ENCODE results near the gene PRKX. TPM values are rescaled to one million over a fixed set of nuclear protein-coding genes. Genes with fewer than 3 reads are reported as not detected.

The PRKX gene
- total and polyA plus RNA-seq, 2 of the 4 experiments (the other 2 are of a cell fraction): 7.2 to 14.9 TPM

DNA sequence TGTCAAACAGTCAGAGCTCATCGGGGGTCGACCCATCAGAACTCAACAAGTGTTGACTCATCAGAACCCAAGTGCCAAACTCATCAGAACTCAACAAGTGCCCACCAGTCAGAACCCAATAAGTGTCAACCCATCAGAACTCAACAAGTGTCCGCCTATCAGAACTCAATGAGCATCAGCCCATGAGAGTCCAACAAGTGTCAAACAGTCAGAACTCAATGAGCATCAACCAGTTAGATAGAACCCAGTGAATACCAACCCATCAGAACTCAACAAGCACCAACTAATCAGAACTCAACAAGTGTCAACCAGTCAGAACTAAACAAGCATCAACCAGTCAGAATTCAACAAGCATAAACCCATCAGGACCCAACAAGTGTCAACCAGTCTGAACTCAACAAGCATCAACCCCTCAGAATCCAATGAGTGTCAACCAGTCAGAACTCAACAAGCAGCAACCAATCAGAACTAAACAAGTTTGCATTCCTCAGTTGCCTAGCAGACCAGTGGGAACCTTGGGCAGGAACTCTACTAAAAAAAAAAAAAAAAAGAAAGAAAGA is 115.3 kb downstream of the PRKX start:
- H3K4me3 ChIP-seq (ENCODE audit: insufficient read depth, low read depth, low read length): no peak overlapping the region
- dilution Hi-C loops (cut with HindIII; ENCODE audit: low sequenced_read_pairs, unreplicated experiment) (no loop called here), intact Hi-C loops (cut with micrococcal nuclease) (no loop called here), in situ Hi-C loops (cut with MboI; ENCODE audit: low sequenced_read_pairs) (no loop called here)
- POLR2A ChIA-PET (ENCODE audit: unreplicated experiment): no interaction called here
- H3K4me2 ChIP-seq (ENCODE audit: low read depth, low read length): no peak overlapping the region
- no peak overlapping the region for H4K91ac ChIP-seq (ENCODE audit: insufficient read depth, low read depth, low read length)
- no peak overlapping the region for H2BK15ac ChIP-seq (ENCODE audit: low read depth, low read length)
- no TSS peak for BruUV-seq (replicated peaks)
- H4K20me1 ChIP-seq (ENCODE audit: insufficient read depth, low read length): no peaks in the 10 kb centered on the region
- peaks cover 2% of the 10 kb centered on the region; the same call in 1 of the 2 replicates for H3K9me3 ChIP-seq (ENCODE audit: control insufficient read depth, insufficient read depth, low read length)
- no peak overlapping the region for H3K14ac ChIP-seq (replicated peaks; ENCODE audit: low read depth, low read length)
- TF ChIP-seq FOS (IDR thresholded peaks at IDR 0.05; ENCODE audit: low read depth, low read length): no peak
- TF ChIP-seq RFX5 (IDR thresholded peaks at IDR 0.05; ENCODE audit: low read depth, low read length): no peak
- no peak for TF ChIP-seq CHD1 (IDR thresholded peaks at IDR 0.05; ENCODE audit: low read depth, low read length)
- no peak for TF ChIP-seq CEBPB (IDR thresholded peaks at IDR 0.05; ENCODE audit: low read depth, low read length)
- no peak for TF ChIP-seq SMC3 (IDR thresholded peaks at IDR 0.05; ENCODE audit: low read depth, low read length)
- TF ChIP-seq RAD21 (IDR thresholded peaks at IDR 0.05; ENCODE audit: low read length): no peak
- TF ChIP-seq, protein P1, sequence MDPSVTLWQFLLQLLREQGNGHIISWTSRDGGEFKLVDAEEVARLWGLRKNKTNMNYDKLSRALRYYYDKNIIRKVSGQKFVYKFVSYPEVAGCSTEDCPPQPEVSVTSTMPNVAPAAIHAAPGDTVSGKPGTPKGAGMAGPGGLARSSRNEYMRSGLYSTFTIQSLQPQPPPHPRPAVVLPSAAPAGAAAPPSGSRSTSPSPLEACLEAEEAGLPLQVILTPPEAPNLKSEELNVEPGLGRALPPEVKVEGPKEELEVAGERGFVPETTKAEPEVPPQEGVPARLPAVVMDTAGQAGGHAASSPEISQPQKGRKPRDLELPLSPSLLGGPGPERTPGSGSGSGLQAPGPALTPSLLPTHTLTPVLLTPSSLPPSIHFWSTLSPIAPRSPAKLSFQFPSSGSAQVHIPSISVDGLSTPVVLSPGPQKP (IDR thresholded peaks at IDR 0.05; ENCODE audit: borderline replicate concordance, low read depth, low read length): no peak
- no peak for TF ChIP-seq MXI1 (IDR thresholded peaks at IDR 0.05; ENCODE audit: borderline replicate concordance, low read depth, low read length)
- TF ChIP-seq BHLHE40 (IDR thresholded peaks at IDR 0.05; ENCODE audit: low read depth, low read length): no peak
- no peak for TF ChIP-seq RCOR1 (IDR thresholded peaks at IDR 0.05; ENCODE audit: insufficient replicate concordance, low read length)
- no peak overlapping the region for H2AK5ac ChIP-seq (ENCODE audit: low read depth, low read length)
- H3K56ac ChIP-seq (ENCODE audit: extremely low read depth, insufficient read depth, low read length): no peak overlapping the region
- no peaks in the 10 kb centered on the region for H3K9me1 ChIP-seq (ENCODE audit: insufficient read depth, low read length)
- H3K9ac ChIP-seq (ENCODE audit: low read depth, low read length): no peak overlapping the region
- H4K5ac ChIP-seq (ENCODE audit: low read depth, low read length): no peak overlapping the region
- no peak overlapping the region for H3K4ac ChIP-seq (ENCODE audit: low read depth, low read length)
- no peak overlapping the region for H2AFZ ChIP-seq (replicated peaks; ENCODE audit: low read length, poor library complexity)
- no peaks in the 10 kb centered on the region for H3K36me3 ChIP-seq (ENCODE audit: control insufficient read depth, insufficient read depth, low read length)
- H3K4me1 ChIP-seq (ENCODE audit: control insufficient read depth, insufficient read depth, low read length): no peaks in the 10 kb centered on the region
- H2BK120ac ChIP-seq (ENCODE audit: low read depth, low read length): no peak overlapping the region
- H4K8ac ChIP-seq (ENCODE audit: low read depth in 2 of 2, low read length in 2 of 2): no peak overlapping the region
- DNase-seq: no peak
- no peak overlapping the region for H3K27ac ChIP-seq (ENCODE audit: insufficient read depth, low read length)
- H2AK9ac ChIP-seq (replicated peaks; ENCODE audit: low read depth, low read length, poor library complexity): no peak overlapping the region
- H3K23ac ChIP-seq (ENCODE audit: low read depth, low read length): no peak overlapping the region
- H2BK20ac ChIP-seq (ENCODE audit: low read depth, low read length): no peak overlapping the region
- H3K79me1 ChIP-seq (ENCODE audit: low read depth in 1 of 2, low read length in 2 of 2): no peaks in the 10 kb centered on the region
- CTCF ChIA-PET: no interaction called here
- no peak overlapping the region for H3K18ac ChIP-seq (ENCODE audit: low read depth, low read length)
- ATAC-seq (ENCODE audit: low read depth): no peak
- no peak overlapping the region for H2BK5ac ChIP-seq (ENCODE audit: low read depth, low read length, poor library complexity, severe bottlenecking)
- no CpG with 5 or more reads among the region's 3 CpGs for WGBS, 2 experiments (ENCODE audit: extremely low coverage in 2 of 2, insufficient read length in 1 of 2)
- no peaks in the 10 kb centered on the region for H3K27me3 ChIP-seq (ENCODE audit: control insufficient read depth, insufficient read depth, low read length)
